Astrocyte of the cerebellum (primary cell): Measurements from ENCODE around the gene EIF1.
A peak's percentile ranks its signal among the peaks of the same experiment; 100 is the strongest.

Experiments
- DNase-seq: peaks from one replicate; pipeline ENCODE4 v3.0.0-alpha.2; 2011; ENCODE audit warnings: low read depth
- H3K4me3 ChIP-seq: 2 replicates; pipeline ENCODE4 v1.5.1; 2011; ENCODE audit warnings: mild to moderate bottlenecking, low read depth, low read length, moderate library complexity
- in situ Hi-C: cut with HindIII; loops from 2 replicates; pipeline ENCODE4 v1.10.0; 2017; ENCODE audit warnings: low sequenced_read_pairs
- TF ChIP-seq, protein P1 (sequence below): IDR thresholded peaks from 2 replicates; pipeline ENCODE4 v1.5.1; 2012; ENCODE audit warnings: low read length, low read depth, moderate library complexity, mild to moderate bottlenecking; ENCODE audit errors: missing control alignments

The EIF1 gene

DNA sequence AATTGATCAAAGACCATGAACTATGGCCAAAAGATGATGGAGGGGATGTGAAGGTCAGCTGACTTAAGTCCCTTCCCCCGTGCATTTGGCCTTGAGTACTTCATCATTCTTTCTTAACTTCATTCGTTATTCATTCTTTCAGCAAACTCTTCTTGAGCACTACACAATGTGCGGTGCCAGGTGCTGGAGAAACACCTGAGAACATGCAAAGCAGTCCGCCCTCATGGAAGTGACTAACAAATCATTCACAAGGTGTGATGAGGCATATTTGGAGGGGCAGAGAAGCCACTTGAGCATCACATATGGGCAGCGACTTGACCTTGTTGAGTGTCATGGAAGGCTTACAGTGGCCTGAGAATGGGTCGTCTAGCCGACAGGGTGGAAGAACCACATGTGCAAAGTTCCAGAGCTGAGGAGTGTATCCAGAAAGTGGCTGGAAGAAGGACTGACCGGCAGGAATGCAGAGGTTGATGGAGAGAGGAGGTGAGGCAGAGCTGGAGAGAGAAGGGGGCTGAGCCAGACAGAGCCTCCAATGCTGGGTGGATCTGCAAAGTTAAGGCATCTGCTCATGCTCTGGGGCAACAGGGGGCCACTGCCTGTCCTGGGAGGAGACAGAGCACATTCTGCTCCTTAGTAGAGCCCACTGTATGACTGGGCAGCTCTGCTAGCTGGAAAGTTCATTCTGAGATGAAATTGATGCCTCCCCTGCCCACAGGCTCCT is 25.1 kb upstream of the EIF1 start:
- in situ Hi-C loops, result loop anchor here (25.0 kb wide), 1 partner anchor 751 kb away; no protein-coding TSS in a partner anchor
- DNase-seq, result no peak
- TF ChIP-seq, protein P1, sequence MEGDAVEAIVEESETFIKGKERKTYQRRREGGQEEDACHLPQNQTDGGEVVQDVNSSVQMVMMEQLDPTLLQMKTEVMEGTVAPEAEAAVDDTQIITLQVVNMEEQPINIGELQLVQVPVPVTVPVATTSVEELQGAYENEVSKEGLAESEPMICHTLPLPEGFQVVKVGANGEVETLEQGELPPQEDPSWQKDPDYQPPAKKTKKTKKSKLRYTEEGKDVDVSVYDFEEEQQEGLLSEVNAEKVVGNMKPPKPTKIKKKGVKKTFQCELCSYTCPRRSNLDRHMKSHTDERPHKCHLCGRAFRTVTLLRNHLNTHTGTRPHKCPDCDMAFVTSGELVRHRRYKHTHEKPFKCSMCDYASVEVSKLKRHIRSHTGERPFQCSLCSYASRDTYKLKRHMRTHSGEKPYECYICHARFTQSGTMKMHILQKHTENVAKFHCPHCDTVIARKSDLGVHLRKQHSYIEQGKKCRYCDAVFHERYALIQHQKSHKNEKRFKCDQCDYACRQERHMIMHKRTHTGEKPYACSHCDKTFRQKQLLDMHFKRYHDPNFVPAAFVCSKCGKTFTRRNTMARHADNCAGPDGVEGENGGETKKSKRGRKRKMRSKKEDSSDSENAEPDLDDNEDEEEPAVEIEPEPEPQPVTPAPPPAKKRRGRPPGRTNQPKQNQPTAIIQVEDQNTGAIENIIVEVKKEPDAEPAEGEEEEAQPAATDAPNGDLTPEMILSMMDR, result no peak

DNA sequence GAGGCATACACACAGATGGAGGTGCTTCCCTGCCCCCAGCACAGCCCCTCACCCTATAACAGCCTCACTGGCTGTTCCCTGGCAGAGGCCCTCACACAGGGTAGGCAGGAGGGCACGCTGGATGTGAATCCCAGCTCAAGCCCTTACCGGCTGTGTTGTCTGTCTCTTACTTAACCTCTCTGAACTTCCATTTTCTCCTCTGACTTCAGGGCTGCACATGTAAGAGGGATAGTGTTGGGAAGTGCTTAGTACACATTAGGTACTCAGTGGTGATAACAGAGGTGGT is 24.6 kb upstream of the EIF1 start:
- TF ChIP-seq, protein P1, result no peak
- DNase-seq, result no peak
- no peak overlapping the region for H3K4me3 ChIP-seq
- in situ Hi-C loops, result loop anchor here (25.0 kb wide), 1 partner anchor 752 kb away; no protein-coding TSS in a partner anchor

More for the DNA sequence above, 25.1 kb upstream of the EIF1 start:
- H3K4me3 ChIP-seq, result no peak overlapping the region

DNA sequence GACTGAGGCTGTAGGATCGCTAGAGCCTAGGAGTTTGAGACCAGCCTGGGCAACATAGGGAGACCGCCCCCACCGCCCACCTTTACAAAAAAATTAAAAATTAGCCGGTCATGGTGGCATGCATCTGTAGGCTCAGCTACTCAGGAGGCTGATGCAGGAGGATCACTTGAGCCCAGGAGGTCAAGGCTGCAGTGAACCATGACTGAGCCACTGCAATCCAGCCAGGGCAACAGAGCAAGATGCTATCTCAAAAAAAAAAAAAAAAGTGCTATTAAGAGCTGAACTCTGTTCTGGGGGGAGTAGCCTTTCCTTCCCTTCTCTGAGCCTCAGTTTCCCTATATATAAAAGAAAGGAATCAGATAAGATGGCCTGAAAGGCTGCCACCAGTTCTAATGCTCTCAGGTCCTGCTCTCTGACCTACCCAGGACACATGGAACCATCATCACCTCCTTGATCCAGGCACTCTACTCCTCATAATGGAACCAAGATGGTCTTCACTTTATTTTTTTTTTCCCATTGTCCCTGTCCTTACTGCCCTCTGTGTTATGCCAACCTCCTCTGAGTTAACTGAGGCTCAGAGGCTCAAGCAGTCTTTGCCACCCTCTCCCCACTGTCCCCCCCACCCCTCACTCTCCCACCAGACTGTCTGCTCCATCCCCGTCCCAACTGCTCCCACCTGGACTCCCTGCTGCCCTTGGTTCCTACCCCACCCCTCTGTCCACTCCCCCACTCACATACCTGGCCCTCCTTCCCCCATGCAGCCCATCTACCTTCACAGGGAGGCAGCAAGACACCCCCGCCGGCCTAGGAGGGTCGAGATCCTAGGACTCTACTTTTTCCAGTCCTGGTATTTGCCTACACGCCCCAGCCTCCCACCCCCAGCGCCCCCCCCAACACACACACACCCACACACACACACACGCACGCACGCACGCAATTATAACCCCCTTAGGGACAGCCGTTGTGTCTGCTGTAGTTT is 23.8 kb upstream of the EIF1 start:
- H3K4me3 ChIP-seq, result no peak overlapping the region
- no peak for DNase-seq
- TF ChIP-seq, protein P1, result no peak
- in situ Hi-C loops, result loop anchor here (25.0 kb wide), 1 partner anchor 753 kb away; no protein-coding TSS in a partner anchor

DNA sequence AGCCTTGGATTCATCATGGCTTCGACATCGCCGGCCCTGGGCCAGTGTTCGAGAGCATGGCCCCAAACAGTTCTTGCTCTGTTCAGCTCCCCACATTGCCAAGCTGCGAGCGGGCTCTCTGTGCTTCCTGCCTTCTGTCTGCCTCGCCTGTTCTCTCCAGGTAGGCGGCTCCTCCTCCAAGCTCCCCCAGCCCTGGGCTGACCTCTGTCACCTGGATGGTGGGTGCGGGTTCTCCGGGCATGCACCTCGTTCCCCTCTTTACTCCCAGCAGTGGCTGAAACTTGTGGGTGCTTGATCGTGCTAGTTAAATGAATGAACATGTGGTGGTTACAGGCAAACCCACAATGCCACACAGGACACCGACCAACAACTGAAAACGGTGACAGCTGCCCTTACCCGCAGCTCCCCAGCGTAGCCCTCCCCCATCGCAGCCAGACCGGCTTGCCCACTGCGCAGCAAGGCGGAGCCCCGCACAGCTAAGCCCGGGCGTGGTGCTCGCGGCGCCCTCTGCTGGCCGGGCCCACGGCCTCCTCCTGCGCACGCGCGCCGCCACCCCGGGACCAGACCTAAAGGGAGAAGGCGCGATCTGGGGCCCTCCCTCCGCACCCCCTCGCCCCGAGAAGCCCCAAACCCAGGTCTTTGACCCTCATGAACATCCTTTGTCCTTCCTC is 23.0 kb upstream of the EIF1 start:
- DNase-seq, result no peak
- in situ Hi-C loops, result loop anchor here (25.0 kb wide), 1 partner anchor 753 kb away; no protein-coding TSS in a partner anchor
- peak overlapping the region; percentile 43 for H3K4me3 ChIP-seq
- TF ChIP-seq, protein P1, result peak; percentile 90

DNA sequence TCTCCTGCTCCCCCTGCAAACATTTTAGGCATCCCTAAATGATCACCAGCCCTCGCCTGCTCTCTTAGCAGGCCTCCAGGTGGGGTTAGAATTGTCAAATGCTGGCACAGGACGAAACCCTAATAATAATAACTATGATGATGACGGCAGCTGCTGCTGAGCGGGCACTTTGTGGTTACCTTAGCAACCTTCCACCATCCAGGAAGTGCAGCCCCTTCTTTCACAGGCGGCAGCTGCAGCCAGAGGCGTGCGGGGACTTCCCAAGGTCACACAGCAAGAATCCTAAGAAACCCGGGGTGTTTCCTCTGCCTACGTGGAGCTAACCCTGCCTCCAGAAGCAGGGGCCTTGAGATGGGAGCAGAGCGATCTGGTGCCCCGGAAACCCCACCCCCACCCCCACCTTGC is 22.4 kb upstream of the EIF1 start:
- peak overlapping the region; percentile 43 for H3K4me3 ChIP-seq
- TF ChIP-seq, protein P1, result no peak
- DNase-seq, result no peak
- in situ Hi-C loops, result loop anchor here (25.0 kb wide), 1 partner anchor 754 kb away; no protein-coding TSS in a partner anchor
